ENCODE measurements around the gene AFAP1. TPM values are rescaled to one million over a fixed set of nuclear protein-coding genes. Genes with fewer than 3 reads are reported as not detected.

Gene AFAP1
- total and polyA plus RNA-seq, 2 donors (not counting 1 experiment from before 2014, with no cell fraction given), result 0.03 to 0.44 TPM

GRCh38 chr4:7714738-7715137 lies 224.9 kb downstream of the AFAP1 start:
- Histone ChIP-seq H3K4me1 (ENCODE audit: control insufficient read depth in 2 of 2, insufficient read depth in 2 of 2, low read length in 2 of 2) (no peaks in the 10 kb centered on the region), H3K4me3 (ENCODE audit: control extremely low read depth in 1 of 5, extremely low read depth in 1 of 5, insufficient read depth in 1 of 5, low read depth in 2 of 5, low read length in 4 of 5) (no peak overlapping the region), H3K9me3 (ENCODE audit: control extremely low read depth in 1 of 3, control insufficient read depth in 2 of 3, insufficient read depth in 1 of 3, low read length in 2 of 3) (peaks cover 0 to 14% (median 0%) of the 10 kb centered on the region in 3 donors), H3K79me2 (ENCODE audit: control insufficient read depth, insufficient read depth, low read length) (no peaks in the 10 kb centered on the region), H4K20me1 (ENCODE audit: control insufficient read depth, insufficient read depth, low read length, poor library complexity, severe bottlenecking) (no peaks in the 10 kb centered on the region), H3K27me3 (replicated peaks in 1 of 4; ENCODE audit: control extremely low read depth in 1 of 4, control insufficient read depth in 3 of 4, insufficient read depth in 4 of 4, low read length in 3 of 4) (peaks cover 0 to 7% (median 0%) of the 10 kb centered on the region in 4 experiments), H2AFZ (ENCODE audit: insufficient read depth, low read depth, low read length, poor library complexity, severe bottlenecking) (no peak overlapping the region), H3K36me3 (replicated peaks in 1 of 2; ENCODE audit: control extremely low read depth in 1 of 2, control insufficient read depth in 1 of 2, extremely low read depth in 1 of 2, insufficient read depth in 2 of 2, low read length in 1 of 2) (no peaks in the 10 kb centered on the region), H3K27ac (ENCODE audit: low read length in 2 of 2) (no peak overlapping the region), H3K4me2 (replicated peaks; ENCODE audit: low read depth, low read length, poor library complexity, severe bottlenecking) (no peak overlapping the region), H3K9ac (ENCODE audit: low read length) (no peak overlapping the region)
- POLR2A ChIA-PET, result no interaction called here
- ATAC-seq (ENCODE audit: low read depth) (no peak), DNase-seq (no peak)
- no peak overlapping the region for H3K27ac Mint-ChIP-seq
- H3K4me1 Mint-ChIP-seq, result no peaks in the 10 kb centered on the region
- no peak overlapping the region for H3K4me3 Mint-ChIP-seq
- H3K9me3 Mint-ChIP-seq (ENCODE audit: insufficient read depth), result no peaks in the 10 kb centered on the region
- TF ChIP-seq, protein P1, sequence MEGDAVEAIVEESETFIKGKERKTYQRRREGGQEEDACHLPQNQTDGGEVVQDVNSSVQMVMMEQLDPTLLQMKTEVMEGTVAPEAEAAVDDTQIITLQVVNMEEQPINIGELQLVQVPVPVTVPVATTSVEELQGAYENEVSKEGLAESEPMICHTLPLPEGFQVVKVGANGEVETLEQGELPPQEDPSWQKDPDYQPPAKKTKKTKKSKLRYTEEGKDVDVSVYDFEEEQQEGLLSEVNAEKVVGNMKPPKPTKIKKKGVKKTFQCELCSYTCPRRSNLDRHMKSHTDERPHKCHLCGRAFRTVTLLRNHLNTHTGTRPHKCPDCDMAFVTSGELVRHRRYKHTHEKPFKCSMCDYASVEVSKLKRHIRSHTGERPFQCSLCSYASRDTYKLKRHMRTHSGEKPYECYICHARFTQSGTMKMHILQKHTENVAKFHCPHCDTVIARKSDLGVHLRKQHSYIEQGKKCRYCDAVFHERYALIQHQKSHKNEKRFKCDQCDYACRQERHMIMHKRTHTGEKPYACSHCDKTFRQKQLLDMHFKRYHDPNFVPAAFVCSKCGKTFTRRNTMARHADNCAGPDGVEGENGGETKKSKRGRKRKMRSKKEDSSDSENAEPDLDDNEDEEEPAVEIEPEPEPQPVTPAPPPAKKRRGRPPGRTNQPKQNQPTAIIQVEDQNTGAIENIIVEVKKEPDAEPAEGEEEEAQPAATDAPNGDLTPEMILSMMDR (IDR thresholded peaks at IDR 0.05), result no peak
- no peak for TF ChIP-seq EZH2 (IDR thresholded peaks at IDR 0.05; ENCODE audit: borderline replicate concordance, insufficient read depth, low read depth, low read length, poor library complexity, severe bottlenecking)
- peaks cover 10% of the 10 kb centered on the region for H3K27me3 Mint-ChIP-seq
- 88% methylated on average over 1 of the region's 1 CpG for WGBS (ENCODE audit: insufficient coverage)
- CTCF ChIA-PET, result no interaction called here
- intact Hi-C loops (cut with micrococcal nuclease), result no loop called here

GRCh38 chr4:7714176-7714575 lies 225.5 kb downstream of the AFAP1 start:
- peaks cover 0 to 14% (median 0%) of the 10 kb centered on the region in 3 donors for H3K9me3 ChIP-seq (ENCODE audit: control extremely low read depth in 1 of 3, control insufficient read depth in 2 of 3, insufficient read depth in 1 of 3, low read length in 2 of 3)
- no peak overlapping the region for H3K4me3 ChIP-seq (ENCODE audit: control extremely low read depth in 1 of 5, extremely low read depth in 1 of 5, insufficient read depth in 1 of 5, low read depth in 2 of 5, low read length in 4 of 5)
- CTCF ChIA-PET, result no interaction called here
- H3K79me2 ChIP-seq (ENCODE audit: control insufficient read depth, insufficient read depth, low read length), result no peaks in the 10 kb centered on the region
- no peaks in the 10 kb centered on the region for H3K36me3 ChIP-seq (replicated peaks in 1 of 2; ENCODE audit: control extremely low read depth in 1 of 2, control insufficient read depth in 1 of 2, extremely low read depth in 1 of 2, insufficient read depth in 2 of 2, low read length in 1 of 2)
- H3K4me2 ChIP-seq (replicated peaks; ENCODE audit: low read depth, low read length, poor library complexity, severe bottlenecking), result no peak overlapping the region
- H2AFZ ChIP-seq (ENCODE audit: insufficient read depth, low read depth, low read length, poor library complexity, severe bottlenecking), result no peak overlapping the region
- Mint-ChIP-seq H3K27me3 (peaks cover 10% of the 10 kb centered on the region), H3K9me3 (ENCODE audit: insufficient read depth) (no peaks in the 10 kb centered on the region), H3K4me3 (no peak overlapping the region), H3K4me1 (no peaks in the 10 kb centered on the region), H3K27ac (no peak overlapping the region)
- H4K20me1 ChIP-seq (ENCODE audit: control insufficient read depth, insufficient read depth, low read length, poor library complexity, severe bottlenecking), result no peaks in the 10 kb centered on the region
- no peak overlapping the region for H3K9ac ChIP-seq (ENCODE audit: low read length)
- no peak for DNase-seq
- no peak overlapping the region for H3K27ac ChIP-seq (ENCODE audit: low read length in 2 of 2)
- TF ChIP-seq, protein P1 (IDR thresholded peaks at IDR 0.05), result no peak
- TF ChIP-seq EZH2 (IDR thresholded peaks at IDR 0.05; ENCODE audit: borderline replicate concordance, insufficient read depth, low read depth, low read length, poor library complexity, severe bottlenecking), result no peak
- 90% methylated on average over 19 of the region's 20 CpGs for WGBS (ENCODE audit: insufficient coverage)
- peaks cover 0 to 5% (median 0%) of the 10 kb centered on the region in 4 experiments for H3K27me3 ChIP-seq (replicated peaks in 1 of 4; ENCODE audit: control extremely low read depth in 1 of 4, control insufficient read depth in 3 of 4, insufficient read depth in 4 of 4, low read length in 3 of 4)
- no peaks in the 10 kb centered on the region for H3K4me1 ChIP-seq (ENCODE audit: control insufficient read depth in 2 of 2, insufficient read depth in 2 of 2, low read length in 2 of 2)
- no peak for ATAC-seq (ENCODE audit: low read depth)
- intact Hi-C loops (cut with micrococcal nuclease), result no loop called here
- POLR2A ChIA-PET, result no interaction called here

Measured in B cell (primary cell).